LNCaP clone FGC (cell line): ENCODE results near the gene CCNF.
"Not testable (repeated sequence)": the region's sequence is repeated elsewhere in the genome, so short reads cannot be mapped to it uniquely, and the experiment has no call there.

Source experiments
- DNase-seq: peaks from one replicate; pipeline ENCODE4 v3.0.0-alpha.2; 2011; ENCODE audit warnings: low read depth
- H3K4me3 ChIP-seq: 2 replicates; pipeline ENCODE4 v1.5.1; 2011; ENCODE audit warnings: mild to moderate bottlenecking, low read depth, low read length, control low read depth
- TF ChIP-seq, protein P1 (sequence below): IDR thresholded peaks from 2 replicates; pipeline ENCODE4 v1.5.1; 2012; ENCODE audit warnings: mild to moderate bottlenecking; ENCODE audit not compliant: control insufficient read depth, insufficient read depth; ENCODE audit errors: extremely low read depth

CCNF gene

DNA sequence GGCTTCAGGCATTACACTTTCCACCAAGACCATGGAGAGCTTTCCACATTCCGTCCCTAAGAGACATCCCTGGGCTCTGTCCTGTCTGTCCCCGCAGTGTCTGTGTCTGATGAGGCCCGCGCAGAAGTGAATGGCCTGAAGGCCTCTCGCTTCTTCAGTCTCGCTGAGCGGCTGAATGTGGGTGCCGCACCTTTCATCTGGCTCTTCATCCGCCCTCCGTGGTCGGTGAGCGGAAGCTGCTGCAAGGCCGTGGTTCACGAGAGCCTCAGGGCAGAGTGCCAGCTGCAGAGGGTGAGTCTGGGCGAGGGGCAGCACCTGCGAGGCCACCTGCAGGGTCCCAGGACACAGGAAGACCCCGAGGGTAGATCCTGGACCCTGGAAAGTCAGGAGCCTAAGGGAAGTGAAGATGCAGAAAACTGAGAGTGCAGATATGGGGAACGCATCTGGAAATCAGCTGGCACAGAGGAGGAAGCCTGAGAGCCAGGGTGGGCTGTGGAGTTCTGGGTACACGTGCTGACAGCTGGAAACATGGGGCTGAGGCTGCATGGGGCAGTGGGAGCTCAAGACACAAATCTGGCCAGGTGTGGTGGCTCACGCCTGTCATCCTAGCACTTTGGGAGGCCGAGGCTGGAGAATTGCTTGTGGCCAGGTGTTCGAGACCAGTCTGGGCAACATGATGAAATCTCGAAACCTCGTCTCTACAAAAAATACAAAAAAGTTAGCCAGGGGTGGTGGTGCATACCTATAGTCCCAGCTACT is 8.0 kb downstream of the CCNF start:
- TF ChIP-seq, protein P1, sequence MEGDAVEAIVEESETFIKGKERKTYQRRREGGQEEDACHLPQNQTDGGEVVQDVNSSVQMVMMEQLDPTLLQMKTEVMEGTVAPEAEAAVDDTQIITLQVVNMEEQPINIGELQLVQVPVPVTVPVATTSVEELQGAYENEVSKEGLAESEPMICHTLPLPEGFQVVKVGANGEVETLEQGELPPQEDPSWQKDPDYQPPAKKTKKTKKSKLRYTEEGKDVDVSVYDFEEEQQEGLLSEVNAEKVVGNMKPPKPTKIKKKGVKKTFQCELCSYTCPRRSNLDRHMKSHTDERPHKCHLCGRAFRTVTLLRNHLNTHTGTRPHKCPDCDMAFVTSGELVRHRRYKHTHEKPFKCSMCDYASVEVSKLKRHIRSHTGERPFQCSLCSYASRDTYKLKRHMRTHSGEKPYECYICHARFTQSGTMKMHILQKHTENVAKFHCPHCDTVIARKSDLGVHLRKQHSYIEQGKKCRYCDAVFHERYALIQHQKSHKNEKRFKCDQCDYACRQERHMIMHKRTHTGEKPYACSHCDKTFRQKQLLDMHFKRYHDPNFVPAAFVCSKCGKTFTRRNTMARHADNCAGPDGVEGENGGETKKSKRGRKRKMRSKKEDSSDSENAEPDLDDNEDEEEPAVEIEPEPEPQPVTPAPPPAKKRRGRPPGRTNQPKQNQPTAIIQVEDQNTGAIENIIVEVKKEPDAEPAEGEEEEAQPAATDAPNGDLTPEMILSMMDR: no peak
- no peak overlapping the region for H3K4me3 ChIP-seq
- no peak for DNase-seq

DNA sequence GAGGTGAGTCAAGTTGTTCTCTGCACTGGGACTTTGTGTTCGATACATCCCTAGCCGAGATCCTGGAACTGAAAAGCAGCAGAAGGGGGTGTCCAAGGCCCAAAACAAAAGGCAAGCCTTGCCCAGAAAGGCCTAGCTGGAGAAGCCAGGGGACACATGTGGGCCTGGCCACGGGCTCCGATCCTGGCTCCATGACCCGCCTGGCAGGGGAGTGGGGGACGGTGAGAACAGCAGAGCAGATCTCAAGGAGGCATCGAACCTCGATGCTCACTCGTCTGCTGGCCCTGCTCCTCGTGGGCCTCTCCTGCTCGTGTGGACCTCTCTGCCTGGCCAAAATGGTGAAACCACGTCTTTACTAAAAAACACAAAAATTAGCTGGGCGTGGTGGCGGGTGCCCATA is 8.9 kb downstream of the CCNF start:
- DNase-seq: no peak
- no peak overlapping the region for H3K4me3 ChIP-seq
- TF ChIP-seq, protein P1: no peak

DNA sequence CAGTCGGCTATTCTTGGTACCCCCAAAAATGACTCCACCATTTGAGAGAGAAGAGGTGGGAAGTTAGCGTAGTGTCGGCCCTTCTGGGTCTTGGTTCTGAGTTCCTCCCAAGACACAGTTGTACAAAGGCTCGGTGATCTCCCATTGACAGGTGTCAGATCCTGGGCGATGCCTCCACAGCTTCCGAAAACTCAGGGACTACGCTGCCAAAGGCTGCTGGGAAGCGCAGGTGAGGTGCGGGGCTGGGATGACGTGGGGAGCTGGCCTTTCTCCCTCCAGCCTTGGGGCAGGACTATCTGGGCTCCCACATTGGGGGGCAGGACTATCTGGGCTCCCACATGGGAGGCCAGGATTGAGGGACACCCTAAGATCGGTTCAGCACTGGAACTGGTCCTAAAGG is 10.4 kb downstream of the CCNF start:
- no peak for DNase-seq
- TF ChIP-seq, protein P1: no peak
- no peak overlapping the region for H3K4me3 ChIP-seq

DNA sequence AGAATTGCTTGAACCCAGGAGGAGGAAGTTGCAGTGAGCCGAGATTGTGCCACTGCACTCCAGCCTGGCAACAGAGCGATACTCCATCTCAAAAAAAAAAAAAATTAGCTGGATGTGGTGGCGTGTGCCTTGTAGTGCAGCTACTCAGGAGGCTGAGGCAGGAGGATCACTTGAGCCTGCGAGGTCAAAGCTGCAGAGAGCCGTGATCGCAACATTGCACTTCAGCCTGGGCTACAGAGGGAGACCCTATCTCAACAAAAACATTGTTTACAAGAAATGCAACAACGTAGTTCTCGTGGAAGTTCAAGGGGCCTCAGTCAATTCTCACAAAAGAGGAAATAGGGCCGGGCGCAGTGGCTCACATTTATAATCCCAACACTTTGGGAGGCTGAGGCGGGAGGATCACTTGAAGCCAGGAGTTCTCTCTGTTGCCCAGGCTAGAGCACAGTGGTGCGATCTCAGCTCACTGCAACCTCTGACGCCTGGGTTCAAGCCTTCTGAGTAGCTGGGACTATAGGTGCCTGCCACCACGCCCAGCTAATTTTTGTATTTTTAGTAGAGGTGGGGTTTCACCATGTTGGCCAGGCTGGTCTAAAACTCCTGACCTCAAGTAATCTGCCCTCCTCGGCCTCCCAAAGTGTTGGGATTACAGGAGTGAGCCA is 12.0 kb downstream of the CCNF start:
- DNase-seq, H3K4me3 ChIP-seq: not testable (repeated sequence)

DNA sequence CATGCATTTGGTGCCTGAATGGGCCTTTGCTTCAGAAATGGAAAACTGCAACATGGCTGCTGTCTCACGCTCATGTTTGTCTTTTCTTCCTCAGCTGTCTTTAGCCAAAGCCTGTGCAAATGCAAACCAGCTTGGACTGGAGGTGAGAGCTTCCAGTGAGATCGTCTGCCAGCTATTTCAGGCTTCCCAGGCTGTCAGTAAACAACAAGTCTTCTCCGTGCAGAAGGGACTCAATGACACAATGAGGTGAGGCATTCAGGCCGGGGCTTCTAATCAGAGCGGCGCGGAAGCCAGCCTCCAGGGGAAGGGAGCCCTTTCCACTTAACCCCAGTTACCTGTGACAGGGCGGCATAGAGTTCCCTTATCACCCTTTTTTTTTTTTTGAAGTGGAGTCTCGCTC is 14.3 kb downstream of the CCNF start:
- TF ChIP-seq, protein P1: no peak
- no peak overlapping the region for H3K4me3 ChIP-seq
- DNase-seq: no peak

DNA sequence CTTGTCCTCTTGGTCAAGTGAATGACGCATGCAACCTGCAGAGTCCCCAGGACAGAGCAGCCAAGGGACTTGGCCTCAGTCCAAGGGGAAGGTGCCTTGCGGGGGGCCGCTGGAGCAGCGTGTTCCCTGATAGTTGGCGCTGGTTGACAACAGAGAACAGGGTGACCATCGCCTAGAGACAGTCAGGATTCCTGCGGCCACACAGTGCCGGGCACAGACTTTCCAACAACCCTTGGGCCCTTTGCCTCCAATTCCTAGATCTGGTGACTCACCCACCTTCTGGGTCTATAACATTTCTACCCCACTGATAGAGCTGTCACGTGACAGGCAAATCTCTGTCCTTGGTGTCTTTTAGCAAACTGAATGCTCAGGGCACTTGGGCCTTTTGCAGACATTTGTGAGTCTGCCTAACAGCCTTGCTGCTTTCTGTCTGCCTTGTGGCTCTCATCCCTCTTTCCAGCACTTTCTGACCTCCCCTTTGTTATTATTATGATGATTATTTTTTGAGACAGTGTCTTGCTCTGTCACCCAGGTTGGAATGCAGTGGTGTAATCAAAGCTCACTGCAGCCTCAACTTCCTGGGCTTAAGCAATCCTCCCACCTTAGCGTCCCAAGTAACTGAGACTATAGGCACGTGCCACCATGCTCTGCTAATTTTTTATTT is 18.8 kb downstream of the CCNF start:
- DNase-seq: no peak
- TF ChIP-seq, protein P1: no peak

DNA sequence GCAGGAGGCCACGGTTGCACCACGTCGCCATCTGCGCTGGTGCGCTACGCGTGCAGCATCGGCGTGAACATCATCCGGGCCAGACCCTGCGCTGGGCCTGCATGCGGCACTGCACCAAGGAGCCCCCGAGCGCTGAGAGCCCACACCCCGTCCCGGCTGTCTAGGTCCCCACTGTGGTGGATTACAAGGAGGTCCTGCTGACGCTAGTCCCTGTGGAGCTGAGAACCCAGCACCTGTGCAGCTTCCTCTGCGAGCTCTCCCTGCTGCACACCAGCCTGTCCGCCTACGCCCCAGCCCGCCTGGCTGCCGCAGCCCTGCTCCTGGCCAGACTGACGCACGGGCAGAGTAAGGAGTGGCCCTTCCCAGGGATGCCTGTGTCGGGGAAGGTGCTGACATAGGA is 19.9 kb downstream of the CCNF start:
- no peak overlapping the region for H3K4me3 ChIP-seq
- DNase-seq: no peak
- TF ChIP-seq, protein P1: no peak

More for the DNA sequence above, 18.8 kb downstream of the CCNF start:
- H3K4me3 ChIP-seq: no peak overlapping the region
